Tibial nerve (tissue), 4 donors: Measurements from ENCODE around the gene ALDOC. TPM values are rescaled to one million over a fixed set of nuclear protein-coding genes. Genes with fewer than 3 reads are reported as not detected.

ENCODE experiments used
- DNase-seq, 2 donors: peaks; one replicate each; pipeline ENCODE4 v3.0.0-alpha.2; 2019; ENCODE audit warnings: low spot score in 2 of 2
- H3K27ac ChIP-seq, 4 donors: fragments of 200-600 bp; sonication (generic) in 3 of 4; one replicate each; pipeline ENCODE4 v1.5.1; 2017 to 2019; ENCODE audit warnings: mild to moderate bottlenecking in 1 of 4
- H3K27me3 ChIP-seq, 2 donors: fragments of 200-600 bp; sonication (generic) in 1 of 2; one replicate each; pipeline versions ENCODE4 v1.5.1 to v1.6.0; 2017 to 2019
- H3K36me3 ChIP-seq, 3 donors: fragments of 200-600 bp; sonication (generic); one replicate each; pipeline ENCODE4 v1.5.1; 2018 to 2019
- H3K4me1 ChIP-seq, 4 donors: fragments of 200-600 bp; sonication (generic) in 3 of 4; one replicate each; pipeline ENCODE4 v1.5.1; 2017 to 2019
- H3K4me3 ChIP-seq, 4 donors: fragments of 200-600 bp; sonication (generic) in 3 of 4; one replicate each; pipeline ENCODE4 v1.5.1; 2017 to 2019; ENCODE audit warnings: mild to moderate bottlenecking in 1 of 4, moderate library complexity in 1 of 4
- H3K9me3 ChIP-seq, 4 donors: fragments of 200-600 bp; sonication (generic) in 3 of 4; one replicate each; pipeline ENCODE4 v1.5.1; 2017 to 2019
- CTCF ChIP-seq, 5 experiments: fragments of 200-600 bp in 3 of 5; fragments of 450-650 bp in 2 of 5; sonication (generic) in 3 of 5; IDR thresholded peaks; one replicate each; pipeline ENCODE4 v1.5.1; 2016 to 2019; ENCODE audit warnings: antibody characterized with exemption in 5 of 5, mild to moderate bottlenecking in 3 of 5, moderate library complexity in 2 of 5
- EP300 ChIP-seq, 2 donors: sonication (generic); formaldehyde crosslinking; IDR thresholded peaks; one replicate each; pipeline ENCODE4 v1.6.1; 2017; ENCODE audit warnings: antibody characterized with exemption in 2 of 2, mild to moderate bottlenecking in 1 of 2
- POLR2A ChIP-seq, 2 donors: fragments of 450-650 bp; IDR thresholded peaks; one replicate each; pipeline ENCODE4 v1.6.1; 2017; ENCODE audit warnings: antibody characterized with exemption in 2 of 2, mild to moderate bottlenecking in 2 of 2, moderate library complexity in 2 of 2
- WGBS, 2 donors: methylation state at CpG; one replicate each; pipeline ENCODE4 v1.1.5; 2018; 5-methylcytosine and 5-hydroxymethylcytosine counted together
- total RNA-seq, 4 donors: library from RNA; depleted of rRNA; stranded (reverse); fragments of >200 nt; gene quantifications; one replicate each; pipeline ENCODE4 v1.1.0, GENCODE V29; 2016

The ALDOC gene
- total RNA-seq, 4 donors from 2014 or later: 46.2 to 222 (median 141) TPM

DNA sequence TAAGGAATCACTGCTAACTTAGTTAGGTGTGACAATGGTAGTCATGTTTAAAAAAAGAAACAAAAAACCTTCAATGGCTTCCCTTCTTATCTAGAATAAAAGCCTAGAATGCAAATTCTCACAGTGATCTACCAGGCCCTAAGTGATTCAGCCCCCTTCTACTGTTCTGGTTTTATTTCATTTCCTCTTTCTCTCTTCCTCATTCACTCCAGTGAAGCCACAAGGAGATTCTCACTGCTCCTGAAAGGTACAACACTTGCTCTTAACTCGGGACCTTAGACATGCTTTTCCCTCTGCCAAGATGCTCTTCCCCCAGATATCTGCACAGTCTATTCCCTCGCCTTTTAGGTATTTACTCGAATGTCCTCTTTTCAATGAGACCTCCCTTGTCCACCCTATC, 9.1 kb downstream of the ALDOC start:
- no peak for DNase-seq

GRCh38 chr17:28563475-28563874, 13.2 kb downstream of the ALDOC start:
- Histone ChIP-seq H3K27me3 (no peaks in the 10 kb centered on the region), H3K9me3 (no peaks in the 10 kb centered on the region), H3K4me1 (peaks cover 0 to 18% (median 2%) of the 10 kb centered on the region in 4 donors), H3K4me3 (no peak overlapping the region), H3K36me3 (peaks cover 4 to 65% (median 22%) of the 10 kb centered on the region in 3 donors), H3K27ac (peak overlapping the region in 1 of 4 donors; percentile 44)
- no peak for DNase-seq
- TF ChIP-seq EP300 (IDR thresholded peaks at IDR 0.05) (no peak), POLR2A (IDR thresholded peaks at IDR 0.05) (no peak), CTCF (IDR thresholded peaks at IDR 0.05) (no peak)
- WGBS, 2 donors: 71 to 75% methylated on average over 3 of the region's 3 CpGs

More for the DNA sequence above, 9.1 kb downstream of the ALDOC start:
- TF ChIP-seq CTCF (IDR thresholded peaks at IDR 0.05) (no peak), POLR2A (IDR thresholded peaks at IDR 0.05) (no peak), EP300 (IDR thresholded peaks at IDR 0.05) (no peak)
- H3K36me3 ChIP-seq: peaks cover 0 to 28% (median 0%) of the 10 kb centered on the region in 3 donors
- no peak overlapping the region for H3K27ac ChIP-seq
- H3K27me3 ChIP-seq: no peaks in the 10 kb centered on the region
- WGBS, 2 donors: 76 to 82% methylated on average over 3 of the region's 3 CpGs
- H3K4me1 ChIP-seq: peaks cover 0 to 42% (median 17%) of the 10 kb centered on the region in 4 donors
- no peaks in the 10 kb centered on the region for H3K9me3 ChIP-seq
- H3K4me3 ChIP-seq: no peak overlapping the region

DNA sequence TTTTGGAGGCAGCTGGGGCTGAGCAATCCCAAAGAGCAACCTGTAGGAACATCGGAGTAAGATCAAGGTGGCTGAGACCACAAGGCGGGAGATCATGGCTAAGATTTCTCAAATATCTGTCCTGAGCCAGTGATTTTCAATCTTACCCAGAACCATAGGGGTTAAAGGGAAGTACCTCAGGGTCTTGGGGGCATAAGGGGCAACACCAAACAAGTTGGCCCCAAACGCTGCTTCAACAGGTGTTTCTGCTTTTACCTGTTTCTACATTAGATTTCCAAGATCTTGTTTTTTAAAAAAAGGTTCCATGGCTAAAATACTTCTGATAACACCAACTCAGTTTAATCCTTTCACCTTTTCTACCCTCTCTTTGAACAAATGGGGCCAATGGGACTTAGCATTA, 21.7 kb downstream of the ALDOC start:
- TF ChIP-seq CTCF (IDR thresholded peaks at IDR 0.05): no peak
- no peak for TF ChIP-seq POLR2A (IDR thresholded peaks at IDR 0.05)
- no peak for TF ChIP-seq EP300 (IDR thresholded peaks at IDR 0.05)
- Histone ChIP-seq H3K27ac (no peak overlapping the region), H3K36me3 (peaks cover 6 to 69% (median 30%) of the 10 kb centered on the region in 3 donors), H3K4me3 (no peak overlapping the region), H3K9me3 (no peaks in the 10 kb centered on the region), H3K4me1 (peaks cover 0 to 25% (median 7%) of the 10 kb centered on the region in 4 donors), H3K27me3 (no peaks in the 10 kb centered on the region)
- no peak for DNase-seq
- 87 to 94% methylated on average over 3 of the region's 3 CpGs for WGBS, 2 donors

DNA sequence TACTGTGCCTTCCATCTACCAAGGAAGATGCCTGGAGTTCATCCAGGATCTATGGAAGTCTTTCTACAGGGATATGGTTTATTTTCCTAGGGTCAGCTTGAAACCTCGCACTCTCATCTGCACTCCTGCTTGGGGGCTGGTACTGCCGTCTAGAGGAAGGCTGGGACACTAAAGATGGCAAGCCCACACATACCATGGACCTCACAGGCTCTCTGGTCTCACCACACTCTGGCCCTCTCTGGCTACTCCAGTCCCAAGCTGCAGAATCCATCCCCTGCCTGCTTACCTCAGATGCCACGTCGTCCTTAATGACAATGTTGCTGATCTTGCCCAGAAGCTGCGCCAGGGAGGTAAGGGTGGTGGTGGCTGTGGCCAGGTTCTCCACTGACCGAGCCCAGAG, 22.1 kb downstream of the ALDOC start:
- no peak overlapping the region for H3K4me3 ChIP-seq
- no peaks in the 10 kb centered on the region for H3K27me3 ChIP-seq
- DNase-seq: no peak
- peaks cover 6 to 64% (median 26%) of the 10 kb centered on the region in 3 donors for H3K36me3 ChIP-seq
- H3K9me3 ChIP-seq: no peaks in the 10 kb centered on the region
- peaks cover 0 to 29% (median 7%) of the 10 kb centered on the region in 4 donors for H3K4me1 ChIP-seq
- H3K27ac ChIP-seq: no peak overlapping the region
- 75 to 93% methylated on average over 6 of the region's 6 CpGs for WGBS, 2 donors
- TF ChIP-seq CTCF (IDR thresholded peaks at IDR 0.05): no peak
- no peak for TF ChIP-seq POLR2A (IDR thresholded peaks at IDR 0.05)
- TF ChIP-seq EP300 (IDR thresholded peaks at IDR 0.05): no peak

DNA sequence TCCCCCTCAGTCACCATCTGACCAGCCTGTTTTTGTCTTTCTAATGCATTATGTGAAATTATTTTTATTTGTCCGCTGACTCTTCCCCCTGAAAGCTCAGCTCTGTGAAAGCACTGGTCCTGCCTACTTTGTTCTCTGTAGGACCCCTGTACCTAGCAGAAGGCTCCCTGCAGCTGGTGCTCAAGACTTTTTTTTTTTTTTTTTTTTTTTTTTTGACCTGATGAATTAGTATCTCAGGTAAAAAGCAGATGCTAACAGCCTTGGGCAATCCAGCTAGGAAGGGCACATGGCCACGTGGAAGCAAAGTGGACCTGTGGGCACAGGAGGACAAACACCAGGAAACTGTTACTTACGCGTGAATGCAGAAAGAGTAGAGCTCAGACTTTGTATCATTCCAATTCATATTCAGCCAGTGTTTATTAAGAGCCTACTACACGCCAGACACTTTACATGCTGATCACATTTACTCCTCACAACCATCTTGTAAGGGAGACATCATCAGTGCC, 23.6 kb downstream of the ALDOC start:
- Histone ChIP-seq H3K4me3 (peak overlapping the region in 1 of 4 donors; percentile 74), H3K27me3 (no peaks in the 10 kb centered on the region), H3K36me3 (peaks cover 6 to 49% (median 24%) of the 10 kb centered on the region in 3 donors), H3K9me3 (no peaks in the 10 kb centered on the region), H3K4me1 (peaks cover 0 to 37% (median 9%) of the 10 kb centered on the region in 4 donors), H3K27ac (peak overlapping the region in 3 of 4 donors; percentile 47 to 82 (median 80))
- no peak for TF ChIP-seq CTCF (IDR thresholded peaks at IDR 0.05)
- no peak for TF ChIP-seq POLR2A (IDR thresholded peaks at IDR 0.05)
- TF ChIP-seq EP300 (IDR thresholded peaks at IDR 0.05): no peak
- 83 to 92% methylated on average over 5 of the region's 5 CpGs for WGBS, 2 donors
- DNase-seq: no peak
